Testis (tissue), 3 donors: ENCODE data around the gene PLK3. TPM values are rescaled to one million over a fixed set of nuclear protein-coding genes. Genes with fewer than 3 reads are reported as not detected.
A peak's percentile ranks its signal among the peaks of the same experiment; 100 is the strongest.
"Not testable (repeated sequence)": the region's sequence is repeated elsewhere in the genome, so short reads cannot be mapped to it uniquely, and the experiment has no call there.

ENCODE experiments used
- DNase-seq: peaks from one replicate; pipeline ENCODE4 v3.0.0-alpha.2; 2019
- H3K27ac ChIP-seq, 2 donors: fragments of 200-600 bp; sonication (generic); one replicate each; pipeline ENCODE4 v1.5.1; 2019
- H3K27me3 ChIP-seq: fragments of 200-600 bp; sonication (generic); one replicate; pipeline ENCODE4 v1.5.1; 2019
- H3K36me3 ChIP-seq: fragments of 200-600 bp; sonication (generic); one replicate; pipeline ENCODE4 v1.5.1; 2017; ENCODE audit warnings: low read depth; ENCODE audit errors: missing control alignments
- H3K4me1 ChIP-seq: fragments of 200-600 bp; sonication (generic); one replicate; pipeline ENCODE4 v1.5.1; 2019
- H3K4me3 ChIP-seq, 2 donors: fragments of 200-600 bp; sonication (generic); one replicate each; pipeline ENCODE4 v1.5.1; 2017 to 2019
- H3K9me3 ChIP-seq: fragments of 200-600 bp; sonication (generic); one replicate; pipeline ENCODE4 v1.5.1; 2017
- CTCF ChIP-seq, 3 experiments: fragments of 450-650 bp in 2 of 3; fragments of 200-600 bp in 1 of 3; sonication (generic) in 1 of 3; IDR thresholded peaks; one replicate each; pipeline ENCODE4 v1.5.1; 2016 to 2019; ENCODE audit warnings: antibody characterized with exemption in 3 of 3, mild to moderate bottlenecking in 2 of 3, moderate library complexity in 1 of 3
- POLR2A ChIP-seq: fragments of 450-650 bp; IDR thresholded peaks from one replicate; pipeline ENCODE4 v1.6.1; 2017; ENCODE audit warnings: antibody characterized with exemption, mild to moderate bottlenecking, moderate library complexity
- WGBS, 2 donors: methylation state at CpG; one replicate each; pipeline ENCODE4 v1.1.5; 2018; 5-methylcytosine and 5-hydroxymethylcytosine counted together
- intact Hi-C: fragments of 100-400 bp; cut with DNase I; formaldehyde crosslinking; loops from one replicate; pipeline ENCODE4 v1.15.1; 2023; ENCODE audit warnings: low total_unique reads
- polyA plus RNA-seq: library from polyadenylated mRNA; stranded (reverse); fragments of 350-450 nt; fragmentation: Illumina TruSeq; extraction: RNeasy Lipid Tissue Mini Kit (QIAGEN cat#74804); gene quantifications from one replicate; pipeline ENCODE4 v1.2.3, GENCODE V29; 2014; ENCODE audit warnings: low read depth, low replicate concordance; ENCODE audit not compliant: insufficient read depth
- total RNA-seq, 2 donors: library from RNA; depleted of rRNA; stranded (reverse); fragments of >200 nt; gene quantifications; one replicate each; pipeline ENCODE4 v1.2.3, GENCODE V29; 2016

PLK3 gene
- total and polyA plus RNA-seq, 3 donors from 2014 or later: 7.2 to 17.2 (median 16.4) TPM

DNA sequence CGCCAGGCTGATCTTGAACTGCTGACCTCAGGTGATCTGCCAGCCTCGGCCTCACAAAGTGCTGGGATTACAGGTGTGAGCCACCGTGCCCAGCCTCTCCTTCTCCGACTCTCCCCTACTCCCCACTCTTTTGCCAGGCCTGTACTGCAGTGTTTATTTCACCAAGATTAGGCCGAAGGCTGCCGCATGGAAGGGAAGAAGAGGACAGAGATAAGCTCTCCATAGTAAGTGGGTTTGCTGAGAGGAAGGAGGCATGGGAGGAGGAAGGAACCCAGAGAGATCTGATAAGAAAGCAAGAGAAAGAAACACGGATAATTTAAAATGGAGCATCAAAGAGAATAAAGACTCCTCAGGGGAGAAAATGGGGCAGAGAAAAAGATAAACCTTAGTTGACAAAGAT, 34.2 kb downstream of the PLK3 start:
- H3K4me1 ChIP-seq: peaks cover 56% of the 10 kb centered on the region
- no peak overlapping the region for H3K4me3 ChIP-seq
- intact Hi-C loops: loop anchor here (10.0 kb wide), 1 partner anchor 180 kb away; the partner anchor contains the start of genes HECTD3 and UROD
- peak overlapping the region; percentile 33 to 41 for H3K27ac ChIP-seq
- WGBS, 2 donors: 39 to 43% methylated on average over 7 of the region's 7 CpGs
- DNase-seq: no peak
- H3K27me3 ChIP-seq: no peaks in the 10 kb centered on the region
- TF ChIP-seq CTCF (IDR thresholded peaks at IDR 0.05) (no peak), POLR2A (no peak)
- no peaks in the 10 kb centered on the region for H3K36me3 ChIP-seq
- no peaks in the 10 kb centered on the region for H3K9me3 ChIP-seq

DNA sequence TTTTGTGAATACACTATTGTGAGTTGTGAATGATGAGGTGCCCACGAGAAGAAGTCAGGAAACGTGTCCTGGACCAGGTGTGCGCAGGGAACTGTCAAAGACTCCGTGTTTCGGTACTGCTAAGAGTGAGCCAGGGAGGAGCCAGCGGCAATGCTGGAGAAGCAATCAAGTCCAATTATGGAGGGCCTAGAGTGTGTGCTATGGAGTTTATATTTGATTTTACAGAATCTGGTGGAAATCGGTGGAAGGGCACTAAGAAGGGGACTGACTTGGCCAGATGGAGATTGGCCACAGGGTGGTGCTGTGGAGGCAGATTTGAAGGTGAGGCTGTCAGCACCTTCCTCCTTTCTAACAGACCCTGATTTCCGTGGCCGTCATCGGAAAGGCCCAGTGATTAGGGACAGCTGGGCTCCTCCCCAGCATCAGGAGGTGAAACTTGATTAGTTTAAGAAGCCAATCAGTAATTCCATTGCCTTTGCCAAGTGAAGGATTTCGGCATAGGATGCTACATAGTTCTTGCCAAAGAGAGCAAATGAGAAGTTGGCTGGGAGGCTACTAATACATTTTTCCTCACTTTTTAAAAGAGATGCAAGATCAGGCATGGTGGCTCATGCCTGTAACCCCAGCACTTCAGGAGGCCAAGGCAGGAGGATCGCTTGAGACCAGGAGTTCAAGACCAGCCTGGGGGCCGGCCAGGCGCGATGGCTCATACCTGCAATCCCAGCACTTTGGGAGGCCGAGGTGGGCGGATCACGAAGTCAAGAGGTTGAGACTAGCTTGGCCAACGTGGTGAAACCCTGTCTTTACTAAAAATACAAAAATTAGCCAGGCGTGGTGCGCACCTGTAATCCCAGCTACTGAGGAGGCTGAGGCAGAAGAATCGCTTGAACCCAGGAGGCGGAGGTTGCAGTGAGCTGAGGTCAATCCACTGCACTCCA, 35.8 kb downstream of the PLK3 start:
- Histone ChIP-seq H3K27ac (peak overlapping the region; percentile 6 to 33), H3K4me1 (peaks cover 56% of the 10 kb centered on the region), H3K27me3 (no peaks in the 10 kb centered on the region), H3K36me3 (no peaks in the 10 kb centered on the region), H3K9me3 (no peaks in the 10 kb centered on the region), H3K4me3 (no peak overlapping the region)
- no peak for TF ChIP-seq POLR2A
- peak; percentile 81 to 87 (median 84) for TF ChIP-seq CTCF (IDR thresholded peaks at IDR 0.05)
- WGBS, 2 donors: 54 to 58% methylated on average over 23 of the region's 23 CpGs
- peak; percentile 93 for DNase-seq
- intact Hi-C loops: loop anchor here (10.0 kb wide), 1 partner anchor 179 kb away; the partner anchor contains the start of genes HECTD3 and UROD

- not testable (repeated sequence) for H3K27me3 ChIP-seq, DNase-seq, H3K4me3 ChIP-seq, H3K36me3 ChIP-seq, H3K9me3 ChIP-seq
- WGBS, 2 donors: 44 to 76% methylated on average over 10 to 11 of the region's 11 CpGs
- intact Hi-C loops: loop anchor here (10.0 kb wide), 1 partner anchor 177 kb away; the partner anchor contains the start of genes HECTD3 and UROD
- Histone ChIP-seq H3K27ac (peak overlapping the region in 1 of 2 donors; percentile 8), H3K4me1 (peaks cover 33% of the 10 kb centered on the region)
Measured at GRCh38 chr1:44838294-44838693, 38.1 kb downstream of the PLK3 start.

DNA sequence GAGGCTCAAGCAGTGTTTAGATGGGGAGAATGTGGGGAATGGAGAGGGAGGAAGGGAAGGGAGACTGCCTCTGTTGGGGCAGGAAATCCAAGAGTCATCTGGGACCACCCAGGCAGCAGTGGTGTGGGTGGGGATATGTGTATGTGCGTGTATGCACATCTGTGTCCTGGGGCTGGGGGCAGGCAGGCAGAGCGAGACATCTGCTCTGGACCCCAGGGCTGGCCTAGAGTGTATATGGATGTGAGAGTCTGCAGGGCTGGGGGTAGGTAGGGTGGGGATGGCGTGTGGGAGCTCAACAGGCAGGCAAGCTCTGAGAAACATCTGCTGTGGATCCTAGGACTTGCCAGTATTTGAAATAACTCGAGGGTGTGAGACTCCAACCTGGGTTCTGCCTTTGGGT, 39.4 kb downstream of the PLK3 start:
- no peaks in the 10 kb centered on the region for H3K9me3 ChIP-seq
- H3K4me3 ChIP-seq: peak overlapping the region in 1 of 2 donors; percentile 84
- DNase-seq: no peak
- WGBS, 2 donors: 42 to 57% methylated on average over 4 of the region's 4 CpGs
- H3K36me3 ChIP-seq: no peaks in the 10 kb centered on the region
- H3K4me1 ChIP-seq: peaks cover 20% of the 10 kb centered on the region
- H3K27me3 ChIP-seq: no peaks in the 10 kb centered on the region
- TF ChIP-seq POLR2A (no peak), CTCF (IDR thresholded peaks at IDR 0.05) (no peak)
- intact Hi-C loops: loop anchor here (10.0 kb wide), 1 partner anchor 175 kb away; the partner anchor contains the start of genes HECTD3 and UROD
- peak overlapping the region; percentile 39 to 87 for H3K27ac ChIP-seq

GRCh38 chr1:44842486-44842861, 42.3 kb downstream of the PLK3 start:
- Histone ChIP-seq H3K9me3 (no peaks in the 10 kb centered on the region), H3K36me3 (no peaks in the 10 kb centered on the region), H3K27ac (peak overlapping the region; percentile 74 to 87), H3K27me3 (no peaks in the 10 kb centered on the region), H3K4me1 (peaks cover 6% of the 10 kb centered on the region), H3K4me3 (peak overlapping the region; percentile 73 to 84)
- TF ChIP-seq CTCF (IDR thresholded peaks at IDR 0.05): no peak
- no peak for TF ChIP-seq POLR2A
- no peak for DNase-seq
- WGBS, 2 donors: 10 to 21% methylated on average over 11 to 16 of the region's 16 CpGs
- intact Hi-C loops: no loop called here
